Neural progenitor cell (in vitro differentiated cells): ENCODE data around the gene SLC25A47. TPM values are rescaled to one million over a fixed set of nuclear protein-coding genes. Genes with fewer than 3 reads are reported as not detected.

Experiments
- DNase-seq: peaks from one replicate; pipeline ENCODE4 v3.0.0-alpha.2; 2016; ENCODE audit warnings: low spot score
- H2AFZ ChIP-seq: fragments of 200-600 bp; sonication (generic); replicated peaks from 2 replicates; pipeline ENCODE4 v1.6.1; 2016; ENCODE audit warnings: antibody characterized with exemption
- H3F3A ChIP-seq: fragments of 200-600 bp; sonication (generic); 2 replicates; pipeline ENCODE4 v1.6.1; 2016; ENCODE audit warnings: antibody characterized with exemption, low read depth
- H3K27ac ChIP-seq: fragments of 200-600 bp; sonication (generic); 2 replicates; pipeline ENCODE4 v1.5.1; 2016; ENCODE audit warnings: mild to moderate bottlenecking
- H3K27me3 ChIP-seq: fragments of 200-600 bp; sonication (generic); 2 replicates; pipeline ENCODE4 v1.6.1; 2016; ENCODE audit warnings: mild to moderate bottlenecking, moderate library complexity
- H3K36me3 ChIP-seq: fragments of 200-600 bp; sonication (generic); 2 replicates; pipeline ENCODE4 v1.5.1; 2016
- H3K4me1 ChIP-seq: fragments of 200-600 bp; sonication (generic); 2 replicates; pipeline ENCODE4 v1.6.1; 2016; ENCODE audit warnings: mixed run types
- H3K4me2 ChIP-seq: fragments of 200-600 bp; sonication (generic); 2 replicates; pipeline ENCODE4 v1.6.1; 2016
- H3K4me3 ChIP-seq: fragments of 200-600 bp; sonication (generic); 2 replicates; pipeline ENCODE4 v1.5.1; 2016
- H3K79me2 ChIP-seq: fragments of 200-600 bp; sonication (generic); 2 replicates; pipeline ENCODE4 v1.6.1; 2016; ENCODE audit warnings: low read depth
- H3K9ac ChIP-seq: fragments of 200-600 bp; sonication (generic); 2 replicates; pipeline ENCODE4 v1.6.1; 2016
- H3K9me3 ChIP-seq: fragments of 200-600 bp; sonication (generic); 2 replicates; pipeline ENCODE4 v1.5.1; 2016; ENCODE audit warnings: low read depth
- H4K20me1 ChIP-seq: fragments of 200-600 bp; sonication (generic); 2 replicates; pipeline ENCODE4 v1.6.1; 2016; ENCODE audit warnings: low read depth
- H3K27ac Mint-ChIP-seq: 3 replicates; pipeline ENCODE4 v1.8.0; 2021; ENCODE audit warnings: mixed read lengths
- H3K27me3 Mint-ChIP-seq: 2 replicates; pipeline ENCODE4 v1.8.0; 2022; ENCODE audit warnings: low read depth, mild to moderate bottlenecking, inconsistent platforms, moderate library complexity, mixed read lengths; ENCODE audit not compliant: insufficient read depth
- H3K36me3 Mint-ChIP-seq: 3 replicates; pipeline ENCODE4 v1.8.0; 2021; ENCODE audit warnings: mixed read lengths
- H3K4me1 Mint-ChIP-seq: 3 replicates; pipeline ENCODE4 v1.8.0; 2021; ENCODE audit warnings: mixed read lengths
- H3K4me3 Mint-ChIP-seq: 3 replicates; pipeline ENCODE4 v1.8.0; 2021; ENCODE audit warnings: mild to moderate bottlenecking, moderate library complexity, mixed read lengths
- H3K9me3 Mint-ChIP-seq: 3 replicates; pipeline ENCODE4 v1.8.0; 2020; ENCODE audit warnings: mixed read lengths
- CTCF ChIP-seq: fragments of 200-600 bp; sonication (generic); IDR thresholded peaks from 2 replicates; pipeline ENCODE4 v1.5.1; 2017; ENCODE audit warnings: antibody characterized with exemption, mild to moderate bottlenecking
- EZH2 ChIP-seq: fragments of 200-600 bp; sonication (generic); IDR thresholded peaks from 2 replicates; pipeline ENCODE4 v1.6.1; 2017; ENCODE audit warnings: antibody characterized with exemption, mild to moderate bottlenecking, moderate library complexity
- EZH2phosphoT487 ChIP-seq: fragments of 200-600 bp; sonication (generic); IDR thresholded peaks from 2 replicates; pipeline ENCODE4 v1.6.1; 2017; ENCODE audit warnings: antibody characterized with exemption
- total RNA-seq: library from RNA; depleted of rRNA; stranded (reverse); fragments of >200 nt; gene quantifications from 2 replicates; pipeline ENCODE4 v1.2.3, GENCODE V29; 2015; ENCODE audit warnings: low replicate concordance

Gene SLC25A47
- total RNA-seq, 1 donor from 2014 or later, result not detected

- Histone ChIP-seq H3K9ac (peak overlapping the region; percentile 63), H3K9me3 (no peaks in the 10 kb centered on the region), H3K4me2 (peak overlapping the region; percentile 91), H3K27ac (no peak overlapping the region), H4K20me1 (peaks cover 71% of the 10 kb centered on the region), H3K36me3 (no peaks in the 10 kb centered on the region), H3K79me2 (peaks cover 5% of the 10 kb centered on the region), H2AFZ (peak overlapping the region; percentile 96), H3F3A (peaks cover 59% of the 10 kb centered on the region), H3K4me1 (peaks cover 6% of the 10 kb centered on the region), H3K4me3 (peak overlapping the region; percentile 79), H3K27me3 (no peaks in the 10 kb centered on the region)
- peaks cover 7% of the 10 kb centered on the region for H3K36me3 Mint-ChIP-seq
- peaks cover 15% of the 10 kb centered on the region for H3K4me1 Mint-ChIP-seq
- peak overlapping the region; percentile 83 for H3K4me3 Mint-ChIP-seq
- TF ChIP-seq EZH2phosphoT487 (no peak), CTCF (peak; percentile 66)
- peaks cover 10% of the 10 kb centered on the region for H3K27me3 Mint-ChIP-seq
- H3K9me3 Mint-ChIP-seq, result no peaks in the 10 kb centered on the region
- peak; percentile 86 for DNase-seq
- H3K27ac Mint-ChIP-seq, result no peak overlapping the region
Observed at GRCh38 chr14:100285021-100285912, 37.9 kb upstream of the SLC25A47 start.

GRCh38 chr14:100285913-100286400, 37.2 kb upstream of the SLC25A47 start:
- Mint-ChIP-seq H3K36me3 (peaks cover 2% of the 10 kb centered on the region), H3K4me1 (peaks cover 19% of the 10 kb centered on the region), H3K9me3 (no peaks in the 10 kb centered on the region), H3K27me3 (peaks cover 8% of the 10 kb centered on the region), H3K27ac (peak overlapping the region; percentile 86), H3K4me3 (peak overlapping the region; percentile 83)
- TF ChIP-seq CTCF (no peak), EZH2 (no peak), EZH2phosphoT487 (no peak)
- Histone ChIP-seq H4K20me1 (peaks cover 73% of the 10 kb centered on the region), H3K4me3 (peak overlapping the region; percentile 79), H3K9me3 (no peaks in the 10 kb centered on the region), H2AFZ (no peak overlapping the region), H3K4me1 (peaks cover 6% of the 10 kb centered on the region), H3K36me3 (no peaks in the 10 kb centered on the region), H3F3A (peaks cover 62% of the 10 kb centered on the region), H3K27me3 (no peaks in the 10 kb centered on the region), H3K4me2 (peak overlapping the region; percentile 91), H3K79me2 (no peaks in the 10 kb centered on the region), H3K9ac (no peak overlapping the region), H3K27ac (no peak overlapping the region)
- no peak for DNase-seq

- Histone ChIP-seq H3K27me3 (no peaks in the 10 kb centered on the region), H2AFZ (no peak overlapping the region), H3K27ac (peak overlapping the region; percentile 46), H3K9ac (no peak overlapping the region), H3K9me3 (no peaks in the 10 kb centered on the region), H3K4me3 (no peak overlapping the region), H4K20me1 (peaks cover 73% of the 10 kb centered on the region), H3K36me3 (no peaks in the 10 kb centered on the region), H3K79me2 (no peaks in the 10 kb centered on the region), H3F3A (peaks cover 62% of the 10 kb centered on the region), H3K4me1 (peaks cover 6% of the 10 kb centered on the region), H3K4me2 (no peak overlapping the region)
- peaks cover 10% of the 10 kb centered on the region for H3K27me3 Mint-ChIP-seq
- no peak overlapping the region for H3K4me3 Mint-ChIP-seq
- peaks cover 19% of the 10 kb centered on the region for H3K4me1 Mint-ChIP-seq
- peaks cover under 1% of the 10 kb centered on the region for H3K36me3 Mint-ChIP-seq
- H3K27ac Mint-ChIP-seq, result no peak overlapping the region
- no peaks in the 10 kb centered on the region for H3K9me3 Mint-ChIP-seq
- TF ChIP-seq EZH2phosphoT487 (no peak), CTCF (no peak), EZH2 (no peak)
- no peak for DNase-seq
Observed at GRCh38 chr14:100286484-100287191, 36.5 kb upstream of the SLC25A47 start.
